WTC11 (cell line): ENCODE data around the gene ADM5. TPM values are rescaled to one million over a fixed set of nuclear protein-coding genes. Genes with fewer than 3 reads are reported as not detected.

ENCODE experiments used
- ARID4B ChIP-seq: sonication (generic); formaldehyde crosslinking; IDR thresholded peaks from 2 replicates; pipeline ENCODE4 v1.8.0; 2023; ENCODE audit warnings: missing genetic modification reagents, mild to moderate bottlenecking, borderline replicate concordance
- FOXP4 ChIP-seq: sonication (generic); formaldehyde crosslinking; IDR thresholded peaks from 2 replicates; pipeline ENCODE4 v1.8.0; 2022; ENCODE audit warnings: mild to moderate bottlenecking, missing genetic modification reagents
- GABPB1 ChIP-seq: sonication (generic); formaldehyde crosslinking; IDR thresholded peaks from 2 replicates; pipeline ENCODE4 v1.8.1; 2023; ENCODE audit warnings: mild to moderate bottlenecking, missing genetic modification reagents
- HMGA2 ChIP-seq: fragments of 250-450 bp; sonication (Bioruptor Pico); IDR thresholded peaks from 2 replicates; pipeline ENCODE4 v1.4.0; 2021; ENCODE audit warnings: mild to moderate bottlenecking, moderate library complexity
- JAZF1 ChIP-seq: fragments of 250-450 bp; sonication (Bioruptor Pico); IDR thresholded peaks from 2 replicates; pipeline ENCODE4 v1.9.0; 2021; ENCODE audit warnings: moderate library complexity, mild to moderate bottlenecking, inconsistent platforms
- RELA ChIP-seq: sonication (generic); formaldehyde crosslinking; IDR thresholded peaks from 2 replicates; pipeline ENCODE4 v1.8.1; 2022; ENCODE audit warnings: missing genetic modification reagents, mild to moderate bottlenecking, borderline replicate concordance
- SP1 ChIP-seq: sonication (generic); formaldehyde crosslinking; conservative IDR thresholded peaks from 2 replicates; pipeline ENCODE4 v1.8.1; 2022; ENCODE audit warnings: missing genetic modification reagents
- STAT6 ChIP-seq: sonication (generic); formaldehyde crosslinking; conservative IDR thresholded peaks from 2 replicates; pipeline ENCODE4 v1.8.1; 2023; ENCODE audit warnings: mild to moderate bottlenecking, low read depth, missing genetic modification reagents, moderate library complexity
- ZNF121 ChIP-seq: sonication (generic); formaldehyde crosslinking; IDR thresholded peaks from 2 replicates; pipeline ENCODE4 v1.8.0; 2023; ENCODE audit warnings: missing genetic modification reagents
- ZNF671 ChIP-seq: fragments of 250-450 bp; sonication (Bioruptor Pico); IDR thresholded peaks from 2 replicates; pipeline ENCODE4 v1.8.0; 2021; ENCODE audit warnings: mild to moderate bottlenecking
- total RNA-seq: library from RNA; stranded (reverse); gene quantifications from 3 replicates; pipeline ENCODE4 v1.2.3, GENCODE V29; 2021
- TF ChIP-seq, protein P1 (sequence below): sonication (generic); formaldehyde crosslinking; IDR thresholded peaks from 2 replicates; pipeline ENCODE4 v1.8.1; 2023; ENCODE audit warnings: mild to moderate bottlenecking, missing genetic modification reagents, borderline replicate concordance
- TF ChIP-seq, protein P2 (sequence below): sonication (generic); formaldehyde crosslinking; IDR thresholded peaks from 2 replicates; pipeline ENCODE4 v1.8.1; 2022; ENCODE audit warnings: mild to moderate bottlenecking, missing genetic modification reagents, moderate library complexity, borderline replicate concordance
- TF ChIP-seq, protein P3 (sequence below): sonication (generic); formaldehyde crosslinking; IDR thresholded peaks from 2 replicates; pipeline ENCODE4 v1.8.0; 2023; ENCODE audit warnings: mild to moderate bottlenecking, missing genetic modification reagents
- TF ChIP-seq, protein P4 (sequence below): sonication (generic); formaldehyde crosslinking; IDR thresholded peaks from 2 replicates; pipeline ENCODE4 v1.8.1; 2023; ENCODE audit warnings: mild to moderate bottlenecking, missing genetic modification reagents

Gene ADM5
- total RNA-seq, 1 experiment from 2014 or later = 6.7 TPM

DNA sequence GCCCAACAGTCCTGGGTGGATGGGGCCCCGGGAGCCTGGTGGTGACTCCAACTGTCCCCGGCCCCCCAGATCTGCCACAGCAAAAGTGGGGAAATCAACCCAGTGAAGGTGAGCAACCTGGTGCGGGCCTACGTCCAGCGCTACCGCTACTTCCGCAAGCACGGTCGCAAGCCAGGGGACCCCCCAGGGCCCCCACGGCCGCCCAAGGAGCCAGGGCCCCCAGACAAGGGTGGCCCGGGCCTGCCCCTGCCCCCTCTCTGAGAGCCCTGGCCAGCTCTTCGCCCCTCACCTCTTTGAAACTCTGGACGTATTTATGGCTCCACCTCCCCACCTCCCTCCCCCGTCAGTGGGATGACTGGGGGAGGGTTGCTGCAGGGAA is 31.3 kb upstream of the ADM5 start (continued):
- TF ChIP-seq, protein P1, sequence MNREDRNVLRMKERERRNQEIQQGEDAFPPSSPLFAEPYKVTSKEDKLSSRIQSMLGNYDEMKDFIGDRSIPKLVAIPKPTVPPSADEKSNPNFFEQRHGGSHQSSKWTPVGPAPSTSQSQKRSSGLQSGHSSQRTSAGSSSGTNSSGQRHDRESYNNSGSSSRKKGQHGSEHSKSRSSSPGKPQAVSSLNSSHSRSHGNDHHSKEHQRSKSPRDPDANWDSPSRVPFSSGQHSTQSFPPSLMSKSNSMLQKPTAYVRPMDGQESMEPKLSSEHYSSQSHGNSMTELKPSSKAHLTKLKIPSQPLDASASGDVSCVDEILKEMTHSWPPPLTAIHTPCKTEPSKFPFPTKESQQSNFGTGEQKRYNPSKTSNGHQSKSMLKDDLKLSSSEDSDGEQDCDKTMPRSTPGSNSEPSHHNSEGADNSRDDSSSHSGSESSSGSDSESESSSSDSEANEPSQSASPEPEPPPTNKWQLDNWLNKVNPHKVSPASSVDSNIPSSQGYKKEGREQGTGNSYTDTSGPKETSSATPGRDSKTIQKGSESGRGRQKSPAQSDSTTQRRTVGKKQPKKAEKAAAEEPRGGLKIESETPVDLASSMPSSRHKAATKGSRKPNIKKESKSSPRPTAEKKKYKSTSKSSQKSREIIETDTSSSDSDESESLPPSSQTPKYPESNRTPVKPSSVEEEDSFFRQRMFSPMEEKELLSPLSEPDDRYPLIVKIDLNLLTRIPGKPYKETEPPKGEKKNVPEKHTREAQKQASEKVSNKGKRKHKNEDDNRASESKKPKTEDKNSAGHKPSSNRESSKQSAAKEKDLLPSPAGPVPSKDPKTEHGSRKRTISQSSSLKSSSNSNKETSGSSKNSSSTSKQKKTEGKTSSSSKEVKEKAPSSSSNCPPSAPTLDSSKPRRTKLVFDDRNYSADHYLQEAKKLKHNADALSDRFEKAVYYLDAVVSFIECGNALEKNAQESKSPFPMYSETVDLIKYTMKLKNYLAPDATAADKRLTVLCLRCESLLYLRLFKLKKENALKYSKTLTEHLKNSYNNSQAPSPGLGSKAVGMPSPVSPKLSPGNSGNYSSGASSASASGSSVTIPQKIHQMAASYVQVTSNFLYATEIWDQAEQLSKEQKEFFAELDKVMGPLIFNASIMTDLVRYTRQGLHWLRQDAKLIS = no peak
- TF ChIP-seq FOXP4 (CRISPR knock-in tag) (no peak), ARID4B (no peak), HMGA2 (CRISPR knock-in tag) (no peak), STAT6 (CRISPR knock-in tag) (no peak), RELA (CRISPR knock-in tag) (no peak), ZNF671 (CRISPR knock-in tag) (no peak), SP1 (no peak), GABPB1 (CRISPR knock-in tag) (no peak), ZNF121 (CRISPR knock-in tag) (no peak), JAZF1 (CRISPR knock-in tag) (no peak)
- TF ChIP-seq, protein P2, sequence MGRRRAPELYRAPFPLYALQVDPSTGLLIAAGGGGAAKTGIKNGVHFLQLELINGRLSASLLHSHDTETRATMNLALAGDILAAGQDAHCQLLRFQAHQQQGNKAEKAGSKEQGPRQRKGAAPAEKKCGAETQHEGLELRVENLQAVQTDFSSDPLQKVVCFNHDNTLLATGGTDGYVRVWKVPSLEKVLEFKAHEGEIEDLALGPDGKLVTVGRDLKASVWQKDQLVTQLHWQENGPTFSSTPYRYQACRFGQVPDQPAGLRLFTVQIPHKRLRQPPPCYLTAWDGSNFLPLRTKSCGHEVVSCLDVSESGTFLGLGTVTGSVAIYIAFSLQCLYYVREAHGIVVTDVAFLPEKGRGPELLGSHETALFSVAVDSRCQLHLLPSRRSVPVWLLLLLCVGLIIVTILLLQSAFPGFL (CRISPR knock-in tag) = no peak
- TF ChIP-seq, protein P3, sequence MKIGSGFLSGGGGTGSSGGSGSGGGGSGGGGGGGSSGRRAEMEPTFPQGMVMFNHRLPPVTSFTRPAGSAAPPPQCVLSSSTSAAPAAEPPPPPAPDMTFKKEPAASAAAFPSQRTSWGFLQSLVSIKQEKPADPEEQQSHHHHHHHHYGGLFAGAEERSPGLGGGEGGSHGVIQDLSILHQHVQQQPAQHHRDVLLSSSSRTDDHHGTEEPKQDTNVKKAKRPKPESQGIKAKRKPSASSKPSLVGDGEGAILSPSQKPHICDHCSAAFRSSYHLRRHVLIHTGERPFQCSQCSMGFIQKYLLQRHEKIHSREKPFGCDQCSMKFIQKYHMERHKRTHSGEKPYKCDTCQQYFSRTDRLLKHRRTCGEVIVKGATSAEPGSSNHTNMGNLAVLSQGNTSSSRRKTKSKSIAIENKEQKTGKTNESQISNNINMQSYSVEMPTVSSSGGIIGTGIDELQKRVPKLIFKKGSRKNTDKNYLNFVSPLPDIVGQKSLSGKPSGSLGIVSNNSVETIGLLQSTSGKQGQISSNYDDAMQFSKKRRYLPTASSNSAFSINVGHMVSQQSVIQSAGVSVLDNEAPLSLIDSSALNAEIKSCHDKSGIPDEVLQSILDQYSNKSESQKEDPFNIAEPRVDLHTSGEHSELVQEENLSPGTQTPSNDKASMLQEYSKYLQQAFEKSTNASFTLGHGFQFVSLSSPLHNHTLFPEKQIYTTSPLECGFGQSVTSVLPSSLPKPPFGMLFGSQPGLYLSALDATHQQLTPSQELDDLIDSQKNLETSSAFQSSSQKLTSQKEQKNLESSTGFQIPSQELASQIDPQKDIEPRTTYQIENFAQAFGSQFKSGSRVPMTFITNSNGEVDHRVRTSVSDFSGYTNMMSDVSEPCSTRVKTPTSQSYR (CRISPR knock-in tag) = no peak
- TF ChIP-seq, protein P4, sequence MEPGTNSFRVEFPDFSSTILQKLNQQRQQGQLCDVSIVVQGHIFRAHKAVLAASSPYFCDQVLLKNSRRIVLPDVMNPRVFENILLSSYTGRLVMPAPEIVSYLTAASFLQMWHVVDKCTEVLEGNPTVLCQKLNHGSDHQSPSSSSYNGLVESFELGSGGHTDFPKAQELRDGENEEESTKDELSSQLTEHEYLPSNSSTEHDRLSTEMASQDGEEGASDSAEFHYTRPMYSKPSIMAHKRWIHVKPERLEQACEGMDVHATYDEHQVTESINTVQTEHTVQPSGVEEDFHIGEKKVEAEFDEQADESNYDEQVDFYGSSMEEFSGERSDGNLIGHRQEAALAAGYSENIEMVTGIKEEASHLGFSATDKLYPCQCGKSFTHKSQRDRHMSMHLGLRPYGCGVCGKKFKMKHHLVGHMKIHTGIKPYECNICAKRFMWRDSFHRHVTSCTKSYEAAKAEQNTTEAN = no peak
